Activated B cell treated with CpG ODN at 0.5 μM for 24 hours (primary cell): ENCODE data around the gene ATP8B3. TPM values are rescaled to one million over a fixed set of nuclear protein-coding genes. Genes with fewer than 3 reads are reported as not detected.

Experiments used
- ATAC-seq: fragments of 200-7000 bp; cut with Tn5 transposase; one replicate; pipeline ENCODE4 v1.10.0; 2021; ENCODE audit warnings: low read depth, mild to moderate bottlenecking, moderate library complexity
- CTCF ChIA-PET: fragments of 350-600 bp; sonication (Branson Sonifier 250); formaldehyde crosslinking; loops from one replicate; lab custom pipeline; 2021; ENCODE audit warnings: antibody characterized with exemption; lab: Charles Lee
- POLR2A ChIA-PET: fragments of 350-600 bp; sonication (Branson Sonifier 250); formaldehyde crosslinking; loops from one replicate; lab custom pipeline; 2021; ENCODE audit warnings: antibody characterized with exemption; lab: Charles Lee
- DNase-seq: peaks from one replicate; pipeline ENCODE4 v3.0.0; 2022
- H3K27ac Mint-ChIP-seq: one replicate; pipeline ENCODE4 v1.8.0; 2020; ENCODE audit warnings: mixed read lengths
- H3K27me3 Mint-ChIP-seq: one replicate; pipeline ENCODE4 v1.8.0; 2021; ENCODE audit warnings: mixed read lengths
- H3K36me3 Mint-ChIP-seq: one replicate; pipeline ENCODE4 v1.8.0; 2021; ENCODE audit warnings: low read depth, mixed read lengths
- H3K4me1 Mint-ChIP-seq: one replicate; pipeline ENCODE4 v1.8.0; 2021; ENCODE audit warnings: mixed read lengths
- H3K4me3 Mint-ChIP-seq: one replicate; pipeline ENCODE4 v1.8.0; 2020; ENCODE audit warnings: mild to moderate bottlenecking, mixed read lengths
- H3K9me3 Mint-ChIP-seq: one replicate; pipeline ENCODE4 v1.8.0; 2020; ENCODE audit warnings: mixed read lengths
- CTCF ChIP-seq: fragments of 200-600 bp; IDR thresholded peaks from one replicate; pipeline ENCODE4 v1.8.0; 2022; ENCODE audit warnings: antibody characterized with exemption, mild to moderate bottlenecking
- intact Hi-C: fragments of 100-400 bp; cut with micrococcal nuclease; formaldehyde crosslinking; loops from one replicate; pipeline ENCODE4 v1.15.1; 2024
- total RNA-seq: library from RNA; stranded (reverse); gene quantifications from 2 replicates; pipeline ENCODE4 v1.2.3, GENCODE V29; 2022

Gene ATP8B3
- total RNA-seq, 1 donor from 2014 or later: 3.9 TPM

- DNase-seq (no peak), ATAC-seq (no peak)
- H3K9me3 Mint-ChIP-seq: no peaks in the 10 kb centered on the region
- no peak overlapping the region for H3K4me3 Mint-ChIP-seq
- ChIA-PET CTCF (interaction anchor here (0.8 kb wide), 1 partner anchor 284 kb away, joined by 3 read pairs; no protein-coding TSS in a partner anchor), POLR2A (no interaction called here)
- peaks cover 5% of the 10 kb centered on the region for H3K4me1 Mint-ChIP-seq
- H3K36me3 Mint-ChIP-seq: peaks cover 33% of the 10 kb centered on the region
- H3K27ac Mint-ChIP-seq: no peak overlapping the region
- no peak for TF ChIP-seq CTCF
- intact Hi-C loops: no loop called here
- no peaks in the 10 kb centered on the region for H3K27me3 Mint-ChIP-seq
Measured at GRCh38 chr19:1829958-1830357, 17.9 kb upstream of the ATP8B3 start.

GRCh38 chr19:1828279-1829238 is 16.5 kb upstream of the ATP8B3 start:
- Mint-ChIP-seq H3K27ac (no peak overlapping the region), H3K9me3 (no peaks in the 10 kb centered on the region), H3K36me3 (peaks cover 38% of the 10 kb centered on the region), H3K27me3 (no peaks in the 10 kb centered on the region), H3K4me3 (no peak overlapping the region), H3K4me1 (peaks cover 3% of the 10 kb centered on the region)
- ATAC-seq: no peak
- intact Hi-C loops: no loop called here
- no peak for DNase-seq
- CTCF ChIA-PET: interaction anchor here (0.8 kb wide), 2 partner anchors 283 to 1122 kb away, joined by 3 read pairs; no protein-coding TSS in a partner anchor
- POLR2A ChIA-PET: no interaction called here
- TF ChIP-seq CTCF: no peak

- TF ChIP-seq CTCF: no peak
- H3K36me3 Mint-ChIP-seq: peaks cover 40% of the 10 kb centered on the region
- intact Hi-C loops: loop anchor here (2.0 kb wide), 1 partner anchor 15 kb away; the partner anchor contains the start of gene ATP8B3
- DNase-seq (no peak), ATAC-seq (no peak)
- no peak overlapping the region for H3K4me3 Mint-ChIP-seq
- H3K27me3 Mint-ChIP-seq: no peaks in the 10 kb centered on the region
- no peak overlapping the region for H3K27ac Mint-ChIP-seq
- peaks cover 3% of the 10 kb centered on the region for H3K4me1 Mint-ChIP-seq
- ChIA-PET POLR2A (no interaction called here), CTCF (no interaction called here)
- no peaks in the 10 kb centered on the region for H3K9me3 Mint-ChIP-seq
Measured at GRCh38 chr19:1827566-1828278, 15.6 kb upstream of the ATP8B3 start.

GRCh38 chr19:1826557-1827521 is 14.8 kb upstream of the ATP8B3 start:
- intact Hi-C loops: loop anchor here (1.0 to 2.0 kb wide), 3 partner anchors 14 to 281 kb away; partner anchors contain the start of gene ATP8B3
- POLR2A ChIA-PET: interaction anchor here (0.6 to 1.0 kb wide), 2 partner anchors 18 to 238 kb away, joined by 3 to 5 read pairs; no protein-coding TSS in a partner anchor

More at GRCh38 chr19:1826557-1827521, 14.8 kb upstream of the ATP8B3 start:
- CTCF ChIA-PET: interaction anchor here (0.7 to 2.3 kb wide), 18 partner anchors 9 to 359 kb away, joined by 3 to 28 read pairs (median 4); no protein-coding TSS in a partner anchor
- TF ChIP-seq CTCF: no peak
- Mint-ChIP-seq H3K27ac (no peak overlapping the region), H3K9me3 (no peaks in the 10 kb centered on the region), H3K4me1 (peaks cover 3% of the 10 kb centered on the region), H3K27me3 (no peaks in the 10 kb centered on the region), H3K4me3 (no peak overlapping the region), H3K36me3 (peaks cover 46% of the 10 kb centered on the region)
- DNase-seq (no peak), ATAC-seq (no peak)
